Left hindlimb (tissue), 1 donor: Measurements from ENCODE around the gene GLDC.
"Not testable (repeated sequence)": the region's sequence is repeated elsewhere in the genome, so short reads cannot be mapped to it uniquely, and the experiment has no call there.

Source experiments
- DNase-seq: peaks from one replicate; pipeline ENCODE4 v3.0.0-alpha.2; 2018

GLDC gene

GRCh38 chr9:6562871-6563430, 82.6 kb downstream of the GLDC start:
- DNase-seq, result no peak

GRCh38 chr9:6562201-6562600, 83.3 kb downstream of the GLDC start:
- DNase-seq, result no peak

- DNase-seq, result no peak
These were observed 87.5 kb downstream of the GLDC start for GRCh38 chr9:6557883-6558616.

DNA sequence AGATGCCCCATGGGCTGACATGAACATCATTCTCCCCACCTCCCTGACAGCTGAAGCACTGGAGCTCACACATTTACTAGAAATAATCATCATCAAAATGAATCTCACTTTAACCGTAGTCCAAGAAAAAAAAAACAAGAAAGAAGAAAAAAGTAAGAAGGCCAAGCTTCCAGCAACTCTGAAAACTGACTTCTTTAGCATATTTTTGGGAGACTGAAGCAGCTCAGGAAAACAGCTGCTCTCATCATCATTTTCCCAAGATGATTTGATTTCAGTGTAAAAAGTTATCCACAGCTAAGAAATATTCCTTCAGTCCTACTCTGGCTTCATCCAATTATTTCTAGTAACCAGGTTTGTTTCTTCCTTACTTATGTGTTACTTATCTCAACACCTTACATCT, 91.7 kb downstream of the GLDC start:
- no peak for DNase-seq

GRCh38 chr9:6552498-6553121, 92.9 kb downstream of the GLDC start:
- DNase-seq, result no peak

DNA sequence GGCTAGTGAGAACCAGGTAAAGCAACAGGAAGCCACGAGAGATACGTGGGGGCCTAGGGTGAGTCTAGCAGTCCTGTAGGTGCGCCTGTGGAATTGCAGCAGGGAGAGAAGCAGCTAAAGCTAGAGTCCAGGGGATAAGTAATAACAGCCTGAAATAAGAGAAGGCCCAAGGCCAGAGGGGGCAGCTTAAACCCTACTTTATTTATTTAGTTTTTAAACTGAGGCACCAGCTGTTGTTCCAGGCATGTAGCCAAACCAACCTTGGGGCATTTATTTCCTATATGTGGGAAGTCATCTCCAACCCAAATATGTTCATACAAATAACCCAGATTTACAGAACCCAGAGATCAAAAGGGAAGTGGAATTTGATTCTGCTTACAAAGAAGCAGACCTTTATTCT, 93.5 kb downstream of the GLDC start:
- peak; percentile 48 for DNase-seq

GRCh38 chr9:6551136-6551535, 94.4 kb downstream of the GLDC start:
- DNase-seq, result no peak

DNA sequence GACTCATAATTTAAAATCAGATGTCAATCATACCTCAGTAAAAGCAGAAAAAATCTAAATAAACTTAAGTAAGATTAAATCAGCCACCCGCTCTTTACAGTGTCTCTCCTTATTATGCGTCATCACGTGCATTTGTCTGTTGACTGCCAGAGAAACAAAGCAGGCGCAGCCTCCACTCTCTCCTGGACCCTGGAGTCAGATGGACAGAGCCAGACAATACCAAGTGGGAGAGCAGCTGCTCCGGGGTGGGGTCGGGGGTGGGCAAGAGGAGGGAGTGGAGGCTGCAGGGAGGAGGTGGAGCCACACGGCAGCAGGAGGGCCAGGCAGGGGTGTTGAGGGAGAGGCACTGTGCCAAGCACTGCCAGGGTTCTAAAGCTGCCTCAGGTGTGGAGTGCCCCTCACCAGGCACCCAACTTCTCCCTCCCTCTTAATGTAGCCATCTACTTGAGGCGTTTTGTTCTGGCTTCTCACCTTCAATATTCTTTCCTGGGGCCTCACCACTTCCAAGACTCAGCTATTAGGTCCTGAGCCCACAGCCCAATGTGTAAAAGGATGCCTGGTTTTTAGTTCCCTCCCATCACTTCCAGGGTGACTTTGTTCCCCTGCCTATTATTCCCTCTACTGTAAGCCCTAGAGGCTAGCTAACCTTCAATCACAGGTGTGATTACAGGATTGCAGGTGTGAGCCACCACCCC, 96.3 kb downstream of the GLDC start:
- DNase-seq, result no peak

- no peak for DNase-seq
These were observed 100.4 kb downstream of the GLDC start for GRCh38 chr9:6545017-6545691.

DNA sequence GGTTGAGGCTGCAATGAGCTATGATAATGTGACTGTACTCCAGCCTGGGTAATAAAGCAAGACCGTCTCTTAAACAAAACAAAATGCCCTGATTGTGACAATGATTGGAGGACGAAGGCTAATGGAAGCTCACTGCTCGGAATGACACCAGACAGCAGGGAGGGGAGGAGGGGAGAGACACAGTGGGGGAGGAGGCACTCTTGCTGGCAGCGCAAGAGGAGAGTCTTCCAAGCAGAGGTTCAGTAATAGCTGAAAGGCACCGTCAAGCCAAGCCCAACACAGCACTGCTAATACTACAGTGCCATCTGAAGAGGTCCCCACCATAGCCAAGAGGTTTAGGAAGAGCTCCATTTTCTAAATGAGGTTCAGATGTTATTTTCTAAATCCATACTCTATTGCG, 102.3 kb downstream of the GLDC start:
- DNase-seq, result no peak

DNA sequence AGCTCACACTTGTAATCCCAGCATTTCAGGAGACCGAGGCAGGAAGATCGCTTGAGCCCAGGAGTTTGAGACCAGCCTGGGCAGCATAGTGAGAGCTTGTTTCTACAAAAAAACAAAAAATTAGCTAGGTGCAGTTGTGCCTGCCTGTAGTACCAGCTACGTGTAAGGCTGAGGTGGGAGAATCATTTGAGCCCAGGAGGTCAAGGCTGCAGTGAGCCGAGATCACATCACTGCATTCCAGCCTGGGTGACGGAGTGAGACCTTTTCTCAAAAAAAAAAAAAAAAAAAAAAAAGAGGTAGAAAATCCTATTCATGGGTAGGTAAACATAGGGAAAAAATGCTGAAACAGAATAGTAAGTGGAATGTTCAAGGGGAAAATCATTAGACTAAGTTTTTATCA, 102.9 kb downstream of the GLDC start:
- not testable (repeated sequence) for DNase-seq

DNA sequence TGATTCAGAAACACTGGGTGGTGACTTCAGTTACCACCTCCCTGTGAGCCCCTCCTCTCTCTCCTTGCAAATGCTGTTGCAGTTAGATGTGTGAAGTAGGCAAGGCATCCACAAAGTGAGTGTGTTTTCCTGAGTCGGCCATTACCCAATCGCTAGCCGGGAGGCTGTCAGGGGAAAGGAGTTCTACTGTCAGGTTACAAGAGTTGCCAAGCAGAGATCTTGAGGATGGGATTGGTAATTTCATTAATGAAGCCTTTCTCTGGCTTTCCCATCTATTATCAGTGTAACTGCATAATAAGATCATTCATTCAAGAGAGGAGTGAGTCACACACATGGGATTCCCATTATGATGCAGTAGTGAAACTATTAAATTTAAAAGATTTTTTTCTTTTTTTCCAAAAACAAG, 106.9 kb downstream of the GLDC start:
- DNase-seq, result no peak

DNA sequence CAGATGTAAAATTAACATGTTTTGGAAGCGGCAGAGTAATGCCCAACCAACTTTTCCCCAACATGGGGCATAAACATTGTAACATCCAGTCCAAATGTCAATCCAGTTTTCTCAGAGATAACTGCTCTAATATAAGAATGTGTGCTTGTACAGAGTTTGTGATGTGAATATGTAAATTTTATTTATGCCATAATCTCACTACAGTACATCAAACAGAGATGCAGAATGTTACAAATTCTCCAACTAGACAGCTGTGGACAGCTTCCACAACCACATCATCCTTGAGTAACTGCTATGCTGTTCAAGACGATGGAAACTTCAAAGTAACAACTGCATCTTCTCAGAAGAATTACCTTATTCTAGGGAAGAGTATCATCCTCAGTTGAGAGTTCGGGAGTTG, 109.9 kb downstream of the GLDC start:
- DNase-seq, result no peak

DNA sequence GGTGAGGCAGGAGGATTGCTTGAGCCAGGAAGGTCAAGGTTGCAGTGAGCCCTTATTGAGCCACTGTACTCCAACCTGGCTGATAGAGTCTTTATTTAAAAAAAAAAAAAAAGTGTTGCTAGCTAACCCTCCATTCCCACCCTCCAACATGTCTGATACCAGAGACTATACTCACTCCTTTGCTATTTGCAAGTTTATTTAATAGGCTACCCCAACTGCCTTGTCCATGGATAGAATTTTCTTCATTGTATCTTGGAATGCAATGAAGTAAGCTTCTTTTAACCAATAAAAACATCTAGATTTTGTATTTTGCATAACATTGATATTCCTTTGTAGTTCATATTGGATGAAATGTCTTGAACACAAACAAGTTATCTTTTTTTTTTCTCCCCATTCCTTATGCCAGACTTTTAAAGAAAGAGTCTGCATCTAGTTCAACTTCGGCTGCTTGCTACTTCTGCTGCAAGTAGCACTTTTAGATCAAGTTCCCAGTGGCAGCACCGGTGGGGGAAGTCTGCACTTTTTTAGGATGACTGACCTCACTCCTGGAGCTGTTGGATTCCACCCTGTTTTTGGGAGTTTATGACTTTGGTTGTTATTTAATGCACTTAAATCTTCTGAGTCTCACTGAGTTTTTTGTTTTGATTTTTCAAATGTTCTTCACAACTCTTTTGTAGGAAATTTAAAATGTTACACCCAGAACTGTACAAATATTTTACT, 120.0 kb downstream of the GLDC start:
- DNase-seq, result no peak

GRCh38 chr9:6522263-6522662, 123.3 kb downstream of the GLDC start:
- DNase-seq, result no peak

GRCh38 chr9:6512085-6512657, 133.4 kb downstream of the GLDC start:
- no peak for DNase-seq

- DNase-seq, result no peak
These were observed 139.0 kb downstream of the GLDC start for GRCh38 chr9:6506571-6506970.

- DNase-seq, result no peak
These were observed 143.1 kb downstream of the GLDC start for GRCh38 chr9:6502399-6502798.

GRCh38 chr9:6501526-6502210, 143.9 kb downstream of the GLDC start:
- no peak for DNase-seq

GRCh38 chr9:6498982-6499381, 146.5 kb downstream of the GLDC start:
- no peak for DNase-seq

DNA sequence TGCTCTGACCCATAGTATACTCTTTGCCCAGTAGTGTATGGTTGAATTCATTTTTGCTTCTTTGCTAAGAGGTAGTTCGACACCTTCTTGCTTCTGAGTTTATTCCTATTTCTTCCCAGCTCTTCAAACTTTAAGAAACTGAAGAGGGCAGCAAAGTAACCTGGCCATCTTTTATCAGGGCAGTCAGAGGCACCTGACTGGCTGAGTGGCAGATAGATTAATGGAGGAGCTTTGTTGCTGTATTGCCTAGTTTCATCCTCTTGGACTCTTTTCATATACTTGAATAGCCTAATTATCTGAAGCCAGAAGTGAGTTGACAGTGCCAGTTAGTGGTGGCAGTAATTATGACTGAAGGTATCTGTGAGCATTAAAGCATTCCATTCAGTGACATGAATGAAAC, 150.1 kb downstream of the GLDC start:
- no peak for DNase-seq

GRCh38 chr9:6490863-6491262, 154.7 kb downstream of the GLDC start:
- DNase-seq, result no peak
